Uterus (tissue), 2 donors: ENCODE results near the gene KCNA10.

Experiments used
- CTCF ChIP-seq, 4 experiments: fragments of 200-600 bp in 2 of 4; fragments of 450-650 bp in 2 of 4; sonication (generic) in 2 of 4; IDR thresholded peaks; one replicate each; pipeline ENCODE4 v1.5.1; 2016 to 2019; ENCODE audit warnings: antibody characterized with exemption in 4 of 4, mild to moderate bottlenecking in 2 of 4, moderate library complexity in 1 of 4
- POLR2A ChIP-seq, 2 donors: fragments of 450-650 bp; IDR thresholded peaks; one replicate each; pipeline ENCODE4 v1.6.1; 2016; ENCODE audit warnings: antibody characterized with exemption in 2 of 2, mild to moderate bottlenecking in 1 of 2, moderate library complexity in 1 of 2

GRCh38 chr1:110519125-110519810 lies at the start of gene KCNA10:
- TF ChIP-seq CTCF (IDR thresholded peaks at IDR 0.05) (no peak), POLR2A (IDR thresholded peaks at IDR 0.05) (no peak)
